NCI-H446 treated with DMSO at 0.1 percent for 48 hours (cell line): ENCODE results near the gene LTB.

Experiments
- DNase-seq: peaks from one replicate; lab custom pipeline; 2025; lab: John Stamatoyannopoulos, UW

LTB gene

GRCh38 chr6:31582230-31582643 is at the start of gene LTB:
LTB (minus strand) TSS chr6:31582424; CDS start chr6:31582417, 7 bp downstream.
- DNase-seq, result no peak

- no peak for DNase-seq
These were observed 49.6 kb upstream of the LTB start for GRCh38 chr6:31631681-31632278.

- DNase-seq, result no peak
These were observed 49.0 kb upstream of the LTB start for GRCh38 chr6:31631209-31631608.

GRCh38 chr6:31630177-31630934 is 48.1 kb upstream of the LTB start:
- no peak for DNase-seq

- DNase-seq, result no peak
These were observed 46.8 kb upstream of the LTB start for GRCh38 chr6:31629014-31629413.

- no peak for DNase-seq
These were observed 45.6 kb upstream of the LTB start for GRCh38 chr6:31627690-31628287.

GRCh38 chr6:31626952-31627351 is 44.7 kb upstream of the LTB start:
- DNase-seq, result no peak

- no peak for DNase-seq
These were observed 41.8 kb upstream of the LTB start for GRCh38 chr6:31624070-31624469.

- DNase-seq, result no peak
These were observed 40.5 kb upstream of the LTB start for GRCh38 chr6:31622684-31623091.

GRCh38 chr6:31621991-31622390 is 39.8 kb upstream of the LTB start:
- DNase-seq, result no peak

- DNase-seq, result no peak
These were observed 39.2 kb upstream of the LTB start for GRCh38 chr6:31621320-31621939.

GRCh38 chr6:31620586-31621319 is 38.5 kb upstream of the LTB start, which contains the start of gene PRRC2A:
PRRC2A (plus strand) TSS chr6:31620715; CDS start chr6:31622790, 2,075 bp downstream.
- peak; percentile 71 for DNase-seq

- DNase-seq, result peak; percentile 99
These were observed 37.8 kb upstream of the LTB start for GRCh38 chr6:31619805-31620585.

GRCh38 chr6:31617010-31617409 is 34.8 kb upstream of the LTB start:
- DNase-seq, result no peak

- DNase-seq, result no peak
These were observed 33.5 kb upstream of the LTB start for GRCh38 chr6:31615748-31616147.

- DNase-seq, result no peak
These were observed 32.7 kb upstream of the LTB start, which contains the start of gene AIF1 for GRCh38 chr6:31614684-31615578. AIF1 (plus strand) TSS chr6:31615234; CDS start chr6:31615330, 96 bp downstream.

GRCh38 chr6:31614075-31614619 is 31.9 kb upstream of the LTB start:
- DNase-seq, result no peak

- DNase-seq, result no peak
These were observed 28.7 kb upstream of the LTB start for GRCh38 chr6:31610968-31611367.

GRCh38 chr6:31609519-31610406 is 27.5 kb upstream of the LTB start:
- no peak for DNase-seq
